Endothelial cell (in vitro differentiated cells): Measurements from ENCODE around the gene TRAPPC2L. TPM values are rescaled to one million over a fixed set of nuclear protein-coding genes. Genes with fewer than 3 reads are reported as not detected.

Experiments
- DNase-seq: peaks from one replicate; pipeline ENCODE4 v3.0.0; 2021; ENCODE audit warnings: low spot score
- H3K27ac Mint-ChIP-seq: one replicate; pipeline ENCODE4 v1.8.0; 2021; ENCODE audit warnings: mixed read lengths, inconsistent platforms; ENCODE audit not compliant: unreplicated experiment
- H3K27me3 Mint-ChIP-seq: one replicate; pipeline ENCODE4 v1.8.0; 2021; ENCODE audit warnings: mild to moderate bottlenecking, moderate library complexity, mixed read lengths, inconsistent platforms; ENCODE audit not compliant: unreplicated experiment
- H3K36me3 Mint-ChIP-seq: one replicate; pipeline ENCODE4 v1.8.0; 2021; ENCODE audit warnings: mild to moderate bottlenecking, low read depth, mixed read lengths, inconsistent platforms; ENCODE audit not compliant: unreplicated experiment
- H3K4me1 Mint-ChIP-seq: one replicate; pipeline ENCODE4 v1.8.0; 2021; ENCODE audit warnings: mild to moderate bottlenecking, mixed read lengths, inconsistent platforms; ENCODE audit not compliant: unreplicated experiment
- H3K4me3 Mint-ChIP-seq: one replicate; pipeline ENCODE4 v1.8.0; 2021; ENCODE audit warnings: mild to moderate bottlenecking, mixed read lengths, inconsistent platforms; ENCODE audit not compliant: unreplicated experiment
- H3K9me3 Mint-ChIP-seq: one replicate; pipeline ENCODE4 v1.8.0; 2021; ENCODE audit warnings: mixed read lengths, inconsistent platforms; ENCODE audit not compliant: unreplicated experiment
- CTCF ChIP-seq: fragments of 200-600 bp; sonication (generic); IDR thresholded peaks from one replicate; pipeline ENCODE4 v1.5.0; 2021; ENCODE audit warnings: antibody characterized with exemption; ENCODE audit not compliant: unreplicated experiment
- total RNA-seq: library from RNA; stranded (reverse); fragmentation: NEBNext Ultra II Directional; extraction: Animal tissue kit (Norgen Biotek cat#: 25700); gene quantifications from one replicate; pipeline ENCODE4 v1.2.1, GENCODE V29; 2021; ENCODE audit not compliant: unreplicated experiment

TRAPPC2L gene
- total RNA-seq, 1 donor from 2014 or later = 65.3 TPM

GRCh38 chr16:88859381-88860091 is 2.6 kb downstream of the TRAPPC2L start:
- Mint-ChIP-seq H3K27me3 (peaks cover 12% of the 10 kb centered on the region), H3K27ac (no peak overlapping the region), H3K9me3 (no peaks in the 10 kb centered on the region), H3K36me3 (peaks cover 5% of the 10 kb centered on the region), H3K4me3 (no peak overlapping the region), H3K4me1 (peaks cover 9% of the 10 kb centered on the region)
- TF ChIP-seq CTCF = no peak
- no peak for DNase-seq

DNA sequence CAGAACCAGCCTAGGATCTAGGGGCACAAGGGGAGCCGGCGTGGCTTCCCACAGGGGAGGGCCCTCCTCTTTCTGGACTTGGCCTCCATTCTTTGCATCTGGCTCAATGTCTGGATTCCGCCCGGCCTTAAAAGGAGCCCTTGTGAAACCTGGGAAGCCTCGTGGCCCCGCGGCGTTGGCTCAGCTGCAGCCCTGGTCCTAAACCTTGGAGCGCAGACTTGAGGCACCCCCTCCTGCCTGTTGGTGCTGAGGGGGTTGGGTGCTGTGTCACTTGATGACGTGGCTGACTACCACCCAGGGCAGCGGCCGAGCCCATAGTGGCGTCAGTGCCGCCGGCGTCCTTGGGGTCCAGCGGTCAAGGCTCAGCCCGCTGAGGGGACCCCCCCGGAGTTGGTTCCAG is 4.4 kb downstream of the TRAPPC2L start:
- Mint-ChIP-seq H3K36me3 (peaks cover 5% of the 10 kb centered on the region), H3K9me3 (no peaks in the 10 kb centered on the region), H3K4me3 (no peak overlapping the region), H3K4me1 (peaks cover 7% of the 10 kb centered on the region), H3K27ac (no peak overlapping the region), H3K27me3 (peaks cover 12% of the 10 kb centered on the region)
- no peak for TF ChIP-seq CTCF
- no peak for DNase-seq

DNA sequence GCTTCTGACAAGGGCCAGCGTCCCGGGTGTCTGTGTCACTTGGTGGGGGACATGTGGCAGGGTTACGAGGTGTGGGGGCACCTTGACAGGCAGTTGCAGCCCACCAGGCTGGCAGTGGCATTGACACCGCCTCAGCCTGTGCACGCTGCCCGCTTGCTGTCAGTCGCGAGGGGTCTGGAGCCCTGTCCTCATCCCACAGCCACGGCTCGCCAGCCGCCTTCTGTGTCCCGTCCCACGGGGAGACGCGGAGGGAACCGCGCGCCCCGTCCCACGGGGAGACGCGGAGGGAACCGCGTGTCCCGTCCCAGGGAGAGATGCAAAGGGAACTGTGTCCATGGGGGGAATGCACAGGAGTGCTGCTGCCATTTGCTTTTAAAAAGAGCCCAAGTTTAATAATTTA is 6.0 kb downstream of the TRAPPC2L start:
- Mint-ChIP-seq H3K4me1 (peaks cover 2% of the 10 kb centered on the region), H3K36me3 (peaks cover 5% of the 10 kb centered on the region), H3K27me3 (peaks cover 9% of the 10 kb centered on the region), H3K4me3 (no peak overlapping the region), H3K9me3 (no peaks in the 10 kb centered on the region), H3K27ac (no peak overlapping the region)
- DNase-seq = no peak
- TF ChIP-seq CTCF = no peak

GRCh38 chr16:88863426-88863825 is 6.5 kb downstream of the TRAPPC2L start:
- Mint-ChIP-seq H3K36me3 (peaks cover 5% of the 10 kb centered on the region), H3K27ac (no peak overlapping the region), H3K4me3 (no peak overlapping the region), H3K27me3 (peaks cover 6% of the 10 kb centered on the region), H3K4me1 (no peaks in the 10 kb centered on the region), H3K9me3 (no peaks in the 10 kb centered on the region)
- no peak for DNase-seq
- TF ChIP-seq CTCF = no peak

- no peak for TF ChIP-seq CTCF
- Mint-ChIP-seq H3K9me3 (no peaks in the 10 kb centered on the region), H3K36me3 (peaks cover 5% of the 10 kb centered on the region), H3K4me1 (no peaks in the 10 kb centered on the region), H3K27me3 (peaks cover 6% of the 10 kb centered on the region), H3K27ac (no peak overlapping the region), H3K4me3 (no peak overlapping the region)
- DNase-seq = no peak
Measured at GRCh38 chr16:88864099-88864498, 7.2 kb downstream of the TRAPPC2L start.
